Measurements from ENCODE around the gene CGB8. TPM values are rescaled to one million over a fixed set of nuclear protein-coding genes. Genes with fewer than 3 reads are reported as not detected.
"Not testable (repeated sequence)": the region's sequence is repeated elsewhere in the genome, so short reads cannot be mapped to it uniquely, and the experiment has no call there.

CGB8 gene
- total RNA-seq, 3 donors from 2014 or later, result not detected

- TF ChIP-seq CTCF (IDR thresholded peaks at IDR 0.05) (no peak), POLR2AphosphoS5 (IDR thresholded peaks at IDR 0.05) (no peak), POLR2A (IDR thresholded peaks at IDR 0.05) (no peak)
- Histone ChIP-seq H3K27ac (no peak within 1 kb of the TSS), H3K27me3 (peaks cover 0 to 7% of the 10 kb centered on the region in 2 donors), H3K4me1 (no peaks in the 10 kb centered on the region), H3K4me3 (peak within 1 kb of the TSS; percentile 44 to 83 (median 57)), H3K9me3 (no peaks in the 10 kb centered on the region), H3K36me3 (no peaks in the 10 kb centered on the region)
- intact Hi-C loops (cut with DNase I; ENCODE audit: low total_unique reads), result no loop called here
- peak in 1 of 2 donors; percentile 56 for DNase-seq (ENCODE audit: low spot score in 2 of 2)
These were observed 8.8 kb upstream of the CGB8 start, which contains the start of gene CGB7 for GRCh38 chr19:49057636-49058234. Gene CGB7 (minus strand): TSS chr19:49057749. CDS start chr19:49055375, 2,374 bp downstream.

GRCh38 chr19:49056902-49057596 is 8.1 kb upstream of the CGB8 start:
- H3K4me3 ChIP-seq, result peak overlapping the region; percentile 44 to 83 (median 57)
- H3K36me3 ChIP-seq; H3K27ac ChIP-seq; intact Hi-C loops (cut with DNase I; ENCODE audit: low total_unique reads); H3K4me1 ChIP-seq; DNase-seq (ENCODE audit: low spot score in 2 of 2); H3K9me3 ChIP-seq; H3K27me3 ChIP-seq: not testable (repeated sequence)

DNA sequence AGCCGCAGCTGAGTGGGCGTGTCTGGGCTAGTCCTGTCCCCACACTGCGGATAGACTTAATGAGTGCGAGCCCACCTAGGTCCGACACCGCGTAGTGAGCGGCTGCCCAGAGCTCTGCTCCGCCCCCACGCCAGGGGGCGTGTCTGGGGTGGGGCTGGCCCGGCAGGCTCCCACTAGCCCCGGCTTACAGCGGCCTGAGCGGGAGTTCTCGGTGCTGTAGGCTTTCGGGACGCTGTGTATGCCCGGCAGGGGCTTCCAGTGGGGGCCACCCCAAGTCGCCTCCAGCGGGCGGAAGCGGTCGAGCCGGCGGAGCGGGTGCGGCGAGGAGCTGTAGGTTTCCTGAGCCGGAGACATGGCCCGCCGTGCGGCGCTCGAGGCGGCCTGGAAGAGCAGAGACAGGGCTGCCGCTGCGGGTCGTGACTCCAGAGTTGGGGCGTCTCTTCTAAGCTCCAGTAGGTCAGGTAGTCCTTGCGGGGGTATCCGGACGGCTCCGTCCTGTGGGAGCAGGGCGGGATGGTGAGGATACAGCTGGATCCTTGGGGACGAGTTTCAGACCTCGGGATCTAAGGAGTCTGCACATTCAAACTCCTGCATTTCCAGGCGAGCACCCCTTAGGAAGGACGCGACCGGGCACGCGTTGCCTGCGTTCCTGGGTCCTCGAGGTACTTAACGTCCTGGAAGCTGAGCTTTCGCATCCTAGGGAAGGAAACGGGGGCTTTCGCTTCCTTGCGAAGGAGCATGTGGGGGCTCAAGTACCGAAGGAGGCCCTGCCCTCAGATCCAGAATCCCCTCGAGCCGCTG is 7.4 kb upstream of the CGB8 start:
- H3K4me1 ChIP-seq, result no peaks in the 10 kb centered on the region
- intact Hi-C loops (cut with DNase I; ENCODE audit: low total_unique reads), result no loop called here
- peak overlapping the region; percentile 44 to 83 (median 57) for H3K4me3 ChIP-seq
- H3K36me3 ChIP-seq, result no peaks in the 10 kb centered on the region
- TF ChIP-seq CTCF (IDR thresholded peaks at IDR 0.05) (no peak), POLR2AphosphoS5 (IDR thresholded peaks at IDR 0.05) (no peak), POLR2A (IDR thresholded peaks at IDR 0.05) (no peak)
- no peaks in the 10 kb centered on the region for H3K9me3 ChIP-seq
- DNase-seq (ENCODE audit: low spot score in 2 of 2), result peak in 1 of 2 donors; percentile 33
- H3K27me3 ChIP-seq, result peaks cover 0 to 7% of the 10 kb centered on the region in 2 donors
- no peak overlapping the region for H3K27ac ChIP-seq

GRCh38 chr19:49050376-49051033 is 1.6 kb upstream of the CGB8 start:
- H3K27ac ChIP-seq; H3K9me3 ChIP-seq; H3K36me3 ChIP-seq; intact Hi-C loops (cut with DNase I; ENCODE audit: low total_unique reads); H3K4me1 ChIP-seq; H3K27me3 ChIP-seq; DNase-seq (ENCODE audit: low spot score in 2 of 2); H3K4me3 ChIP-seq: not testable (repeated sequence)

DNA sequence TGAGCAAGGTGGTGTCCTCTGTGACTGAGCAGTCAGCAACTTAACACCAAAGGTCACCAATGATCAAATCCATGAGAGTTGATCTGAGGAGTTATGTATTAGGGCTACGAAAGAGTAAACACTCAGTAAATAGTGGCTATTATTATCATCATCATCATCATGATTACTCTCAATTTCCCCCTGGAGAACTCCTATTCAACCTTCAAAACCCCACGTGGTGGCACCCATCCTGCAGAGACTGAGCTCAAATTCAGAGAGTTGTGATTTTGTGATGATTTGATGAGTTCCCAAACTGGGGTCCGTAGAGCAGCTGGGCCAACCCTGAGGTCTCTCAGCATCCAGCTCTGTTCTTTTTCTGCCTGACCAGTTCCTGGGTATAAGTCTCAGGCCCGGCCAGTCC is 923 bp upstream of the CGB8 start:
- H3K36me3 ChIP-seq; H3K4me1 ChIP-seq; intact Hi-C loops (cut with DNase I; ENCODE audit: low total_unique reads); DNase-seq (ENCODE audit: low spot score in 2 of 2); H3K4me3 ChIP-seq; H3K9me3 ChIP-seq; H3K27me3 ChIP-seq; H3K27ac ChIP-seq: not testable (repeated sequence)

- intact Hi-C loops (cut with DNase I; ENCODE audit: low total_unique reads), result not testable (repeated sequence)
These were observed 5.4 kb downstream of the CGB8 start, which contains the start of gene CGB5 for GRCh38 chr19:49043548-49043947. Gene CGB5 (plus strand): TSS chr19:49043848. CDS start chr19:49044210, 362 bp downstream.

DNA sequence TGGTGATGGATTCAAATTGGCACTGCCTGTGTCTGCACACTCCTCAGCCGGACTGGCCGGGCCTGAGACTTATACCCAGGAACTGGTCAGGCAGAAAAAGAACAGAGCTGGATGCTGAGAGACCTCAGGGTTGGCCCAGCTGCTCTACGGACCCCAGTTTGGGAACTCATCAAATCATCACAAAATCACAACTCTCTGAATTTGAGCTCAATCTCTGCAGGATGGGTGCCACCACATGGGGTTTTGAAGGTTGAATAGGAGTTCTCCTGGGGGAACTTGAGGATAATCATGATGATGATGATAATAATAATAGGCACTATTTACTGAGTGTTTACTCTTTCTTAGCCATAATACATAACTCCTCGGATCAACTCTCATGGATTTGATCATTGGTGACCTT is 6.2 kb downstream of the CGB8 start:
- H3K9me3 ChIP-seq; H3K27ac ChIP-seq; H3K4me3 ChIP-seq; H3K4me1 ChIP-seq; intact Hi-C loops (cut with DNase I; ENCODE audit: low total_unique reads); H3K36me3 ChIP-seq; DNase-seq (ENCODE audit: low spot score in 2 of 2); H3K27me3 ChIP-seq: not testable (repeated sequence)

More at GRCh38 chr19:49043548-49043947, 5.4 kb downstream of the CGB8 start, which contains the start of gene CGB5:
- H3K9me3 ChIP-seq; H3K27ac ChIP-seq; DNase-seq (ENCODE audit: low spot score in 2 of 2); H3K4me3 ChIP-seq; H3K36me3 ChIP-seq; H3K27me3 ChIP-seq; H3K4me1 ChIP-seq: not testable (repeated sequence)

Data from breast epithelium (tissue), 4 donors.